Suprapubic skin (tissue), 4 donors: ENCODE measurements around the gene IL36RN. TPM values are rescaled to one million over a fixed set of nuclear protein-coding genes. Genes with fewer than 3 reads are reported as not detected.

Experiments
- DNase-seq, 2 donors: peaks; one replicate each; pipeline ENCODE4 v3.0.0-alpha.2; 2019; ENCODE audit warnings: low spot score in 2 of 2
- H3K27ac ChIP-seq: fragments of 200-600 bp; sonication (generic); one replicate; pipeline ENCODE4 v1.5.1; 2019
- H3K27me3 ChIP-seq: fragments of 200-600 bp; sonication (generic); one replicate; pipeline ENCODE4 v1.5.1; 2019
- H3K36me3 ChIP-seq: fragments of 200-600 bp; sonication (generic); one replicate; pipeline ENCODE4 v1.5.1; 2019
- H3K4me1 ChIP-seq: fragments of 200-600 bp; sonication (generic); one replicate; pipeline ENCODE4 v1.5.1; 2019
- H3K4me3 ChIP-seq: fragments of 200-600 bp; sonication (generic); one replicate; pipeline ENCODE4 v1.5.1; 2019; ENCODE audit warnings: mild to moderate bottlenecking
- H3K9me3 ChIP-seq: fragments of 200-600 bp; sonication (generic); one replicate; pipeline ENCODE4 v1.5.1; 2019
- EP300 ChIP-seq: sonication (generic); formaldehyde crosslinking; IDR thresholded peaks from one replicate; pipeline ENCODE4 v1.6.1; 2017; ENCODE audit warnings: antibody characterized with exemption
- POLR2A ChIP-seq, 2 donors: fragments of 450-650 bp; IDR thresholded peaks; one replicate each; pipeline ENCODE4 v1.6.1; 2017; ENCODE audit warnings: antibody characterized with exemption in 2 of 2, mild to moderate bottlenecking in 2 of 2, moderate library complexity in 2 of 2
- POLR2AphosphoS5 ChIP-seq, 3 donors: sonication (generic); formaldehyde crosslinking; IDR thresholded peaks; one replicate each; pipeline ENCODE4 v1.6.1; 2017; ENCODE audit warnings: antibody characterized with exemption in 3 of 3
- WGBS: methylation state at CpG from one replicate; pipeline ENCODE4 v1.1.5; 2018; 5-methylcytosine and 5-hydroxymethylcytosine counted together
- total RNA-seq, 4 donors: library from RNA; depleted of rRNA; stranded (reverse); fragments of >200 nt; gene quantifications; one replicate each; pipeline ENCODE4 v1.1.0, GENCODE V29; 2016
- TF ChIP-seq, protein P1 (sequence below), 2 donors: fragments of 200-600 bp in 1 of 2; fragments of 450-650 bp in 1 of 2; sonication (generic) in 1 of 2; IDR thresholded peaks; one replicate each; pipeline ENCODE4 v1.5.1; 2016 to 2019; ENCODE audit warnings: antibody characterized with exemption in 2 of 2, mild to moderate bottlenecking in 1 of 2, moderate library complexity in 1 of 2

IL36RN gene
- total RNA-seq, 4 donors from 2014 or later = 7.7 to 73.9 (median 37.1) TPM

DNA sequence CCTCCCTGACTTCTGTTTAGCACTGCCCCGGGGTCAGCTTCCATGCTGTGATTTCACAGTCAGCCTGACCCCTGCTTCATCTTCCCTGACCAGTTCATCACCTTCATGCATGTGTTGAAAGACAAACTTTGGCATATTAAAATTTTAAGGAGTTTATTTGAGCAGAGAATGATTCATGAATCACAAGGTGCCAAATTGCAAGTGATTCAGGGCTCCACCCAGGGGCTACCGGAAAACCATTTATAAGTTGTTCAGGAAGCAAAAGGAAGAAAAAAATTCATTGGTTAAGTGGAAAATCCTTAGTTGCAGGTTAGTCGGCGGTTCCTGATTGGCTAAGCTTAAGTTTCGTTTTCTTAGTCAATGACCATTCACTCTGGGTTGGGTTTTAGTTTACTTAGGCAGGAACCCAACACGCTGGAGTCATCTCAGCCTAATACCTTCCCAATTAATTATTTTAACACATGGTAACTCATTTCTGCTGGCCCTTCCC is 19.4 kb downstream of the IL36RN start:
- TF ChIP-seq, protein P1, sequence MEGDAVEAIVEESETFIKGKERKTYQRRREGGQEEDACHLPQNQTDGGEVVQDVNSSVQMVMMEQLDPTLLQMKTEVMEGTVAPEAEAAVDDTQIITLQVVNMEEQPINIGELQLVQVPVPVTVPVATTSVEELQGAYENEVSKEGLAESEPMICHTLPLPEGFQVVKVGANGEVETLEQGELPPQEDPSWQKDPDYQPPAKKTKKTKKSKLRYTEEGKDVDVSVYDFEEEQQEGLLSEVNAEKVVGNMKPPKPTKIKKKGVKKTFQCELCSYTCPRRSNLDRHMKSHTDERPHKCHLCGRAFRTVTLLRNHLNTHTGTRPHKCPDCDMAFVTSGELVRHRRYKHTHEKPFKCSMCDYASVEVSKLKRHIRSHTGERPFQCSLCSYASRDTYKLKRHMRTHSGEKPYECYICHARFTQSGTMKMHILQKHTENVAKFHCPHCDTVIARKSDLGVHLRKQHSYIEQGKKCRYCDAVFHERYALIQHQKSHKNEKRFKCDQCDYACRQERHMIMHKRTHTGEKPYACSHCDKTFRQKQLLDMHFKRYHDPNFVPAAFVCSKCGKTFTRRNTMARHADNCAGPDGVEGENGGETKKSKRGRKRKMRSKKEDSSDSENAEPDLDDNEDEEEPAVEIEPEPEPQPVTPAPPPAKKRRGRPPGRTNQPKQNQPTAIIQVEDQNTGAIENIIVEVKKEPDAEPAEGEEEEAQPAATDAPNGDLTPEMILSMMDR (IDR thresholded peaks at IDR 0.05) = no peak
- TF ChIP-seq POLR2A (IDR thresholded peaks at IDR 0.05) (no peak), EP300 (no peak), POLR2AphosphoS5 (IDR thresholded peaks at IDR 0.05) (no peak)
- Histone ChIP-seq H3K4me1 (peaks cover 17% of the 10 kb centered on the region), H3K27ac (peak overlapping the region; percentile 20), H3K27me3 (no peaks in the 10 kb centered on the region), H3K4me3 (no peak overlapping the region), H3K9me3 (no peaks in the 10 kb centered on the region), H3K36me3 (no peaks in the 10 kb centered on the region)
- 35% methylated on average over 6 of the region's 6 CpGs for WGBS
- no peak for DNase-seq

DNA sequence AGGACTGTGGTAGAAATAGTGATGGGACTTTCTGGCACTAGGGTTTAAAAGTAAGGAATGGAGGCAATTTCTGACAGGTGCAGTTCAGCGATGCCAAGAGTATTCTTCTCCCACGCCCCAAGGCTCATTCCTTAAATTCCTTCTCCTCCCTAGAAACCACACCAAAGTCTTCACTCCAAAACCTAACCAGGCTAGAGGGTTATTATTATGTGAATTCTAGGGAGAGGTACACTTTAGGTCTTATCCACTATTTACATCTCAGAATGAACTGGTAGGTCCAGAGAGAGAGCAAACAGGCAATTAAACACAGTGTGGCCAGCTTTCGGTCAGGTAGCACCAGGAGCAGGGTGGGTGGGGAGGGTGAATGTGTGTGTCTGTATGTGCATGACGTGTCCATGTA is 20.1 kb downstream of the IL36RN start:
- Histone ChIP-seq H3K36me3 (no peaks in the 10 kb centered on the region), H3K4me3 (no peak overlapping the region), H3K27ac (peak overlapping the region; percentile 20), H3K9me3 (no peaks in the 10 kb centered on the region), H3K27me3 (no peaks in the 10 kb centered on the region), H3K4me1 (peaks cover 17% of the 10 kb centered on the region)
- DNase-seq = no peak
- WGBS = 52% methylated on average over 4 of the region's 4 CpGs
- TF ChIP-seq EP300 = no peak
- TF ChIP-seq POLR2AphosphoS5 (IDR thresholded peaks at IDR 0.05) = no peak
- TF ChIP-seq POLR2A (IDR thresholded peaks at IDR 0.05) = no peak
- TF ChIP-seq, protein P1 (IDR thresholded peaks at IDR 0.05) = no peak

DNA sequence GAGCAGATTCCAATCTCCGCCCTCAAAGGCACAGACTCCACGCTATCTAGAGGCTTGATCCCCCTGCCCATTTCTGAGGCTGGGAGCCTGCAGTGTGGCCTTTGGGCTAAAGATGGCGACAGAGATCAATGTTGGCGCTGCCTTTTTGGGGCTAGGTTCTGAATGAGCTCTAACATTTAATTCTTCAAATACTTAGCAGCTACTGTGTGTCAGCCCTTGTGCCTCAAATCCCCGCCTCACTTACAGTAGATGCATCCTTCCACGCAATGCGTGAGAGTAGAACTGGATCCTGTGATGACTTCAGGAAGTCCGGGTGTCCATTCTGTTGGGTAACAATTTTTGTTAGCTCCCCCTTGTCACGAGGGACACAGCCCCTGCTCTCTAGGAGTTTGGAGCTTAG is 21.1 kb downstream of the IL36RN start:
- H3K27me3 ChIP-seq = no peaks in the 10 kb centered on the region
- H3K9me3 ChIP-seq = no peaks in the 10 kb centered on the region
- peaks cover 22% of the 10 kb centered on the region for H3K4me1 ChIP-seq
- no peaks in the 10 kb centered on the region for H3K36me3 ChIP-seq
- no peak overlapping the region for H3K27ac ChIP-seq
- WGBS = 36% methylated on average over 7 of the region's 9 CpGs
- DNase-seq = no peak
- no peak for TF ChIP-seq POLR2A (IDR thresholded peaks at IDR 0.05)
- TF ChIP-seq, protein P1 (IDR thresholded peaks at IDR 0.05) = peak; percentile 41 to 62
- H3K4me3 ChIP-seq = no peak overlapping the region

DNA sequence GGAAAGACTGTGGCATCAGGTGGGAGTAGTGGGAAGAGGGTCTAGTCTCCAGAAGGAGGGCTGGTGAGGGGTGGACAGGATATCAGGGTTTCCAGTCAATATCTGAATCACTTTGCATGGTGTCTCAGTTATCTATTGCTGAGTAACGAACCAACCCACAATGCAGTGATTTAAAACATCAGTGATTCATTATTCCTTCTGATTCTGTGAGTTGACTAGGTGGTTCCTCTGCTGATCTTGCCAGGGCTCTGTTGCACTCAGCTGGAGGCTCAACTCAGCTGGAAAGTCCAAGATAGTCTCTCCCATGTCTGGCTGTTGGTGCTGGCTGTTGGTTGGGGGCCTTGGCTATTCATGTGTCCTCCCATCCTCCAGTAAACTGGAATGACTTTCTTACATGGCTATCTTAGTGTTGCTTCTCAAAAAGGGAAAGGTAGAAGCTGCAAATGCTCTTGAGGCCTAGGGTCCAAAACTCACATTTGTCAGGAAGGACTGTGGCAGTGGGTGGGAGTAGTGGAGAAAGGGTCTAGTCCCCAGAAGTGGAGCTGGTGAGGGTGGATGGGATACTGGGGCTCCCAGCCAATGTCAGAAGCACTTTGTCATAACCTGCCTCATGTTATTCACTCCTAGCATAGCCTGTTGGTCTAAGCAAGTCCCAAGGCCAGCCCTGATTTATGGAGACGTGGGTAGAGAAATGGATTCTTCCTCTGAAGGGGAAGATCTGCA is 22.7 kb downstream of the IL36RN start:
- H3K9me3 ChIP-seq = no peaks in the 10 kb centered on the region
- no peaks in the 10 kb centered on the region for H3K36me3 ChIP-seq
- 68% methylated on average over 2 of the region's 2 CpGs for WGBS
- H3K4me3 ChIP-seq = no peak overlapping the region
- TF ChIP-seq, protein P1 (IDR thresholded peaks at IDR 0.05) = no peak
- TF ChIP-seq POLR2A (IDR thresholded peaks at IDR 0.05) = no peak
- no peak for TF ChIP-seq POLR2AphosphoS5 (IDR thresholded peaks at IDR 0.05)
- TF ChIP-seq EP300 = no peak
- no peaks in the 10 kb centered on the region for H3K27me3 ChIP-seq
- H3K4me1 ChIP-seq = peaks cover 22% of the 10 kb centered on the region
- DNase-seq = no peak
- no peak overlapping the region for H3K27ac ChIP-seq

DNA sequence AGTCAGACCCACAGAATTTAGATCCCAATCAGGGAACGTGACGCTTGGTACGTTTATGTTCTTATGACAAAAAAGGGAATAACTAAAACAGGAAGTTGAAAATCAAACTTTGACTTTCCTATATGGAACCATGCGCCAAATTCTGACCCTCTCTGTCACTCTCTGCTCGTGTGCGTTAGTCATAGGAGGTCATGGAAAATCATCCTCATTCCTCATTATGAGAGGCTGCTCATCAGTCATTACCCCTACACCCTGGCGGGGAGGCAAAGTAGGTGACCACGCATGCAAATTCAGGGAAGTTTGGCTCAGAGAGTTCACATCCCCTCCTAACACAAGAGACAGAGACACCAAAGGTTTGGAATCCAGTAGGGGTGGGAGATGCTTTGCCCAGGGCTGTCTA is 24.3 kb downstream of the IL36RN start:
- TF ChIP-seq, protein P1 (IDR thresholded peaks at IDR 0.05) = no peak
- no peak for TF ChIP-seq EP300
- TF ChIP-seq POLR2AphosphoS5 (IDR thresholded peaks at IDR 0.05) = no peak
- no peak for TF ChIP-seq POLR2A (IDR thresholded peaks at IDR 0.05)
- Histone ChIP-seq H3K9me3 (no peaks in the 10 kb centered on the region), H3K4me1 (peaks cover 18% of the 10 kb centered on the region), H3K27me3 (no peaks in the 10 kb centered on the region), H3K4me3 (no peak overlapping the region), H3K27ac (no peak overlapping the region), H3K36me3 (no peaks in the 10 kb centered on the region)
- DNase-seq = no peak
- 87% methylated on average over 8 of the region's 8 CpGs for WGBS
